GM19351 (cell line): ENCODE measurements around the gene PTK7.

Experiments
- ATAC-seq: cut with Tn5 transposase; IDR thresholded peaks from one replicate; pipeline ENCODE4 v1.9.1; 2021; ENCODE audit warnings: mild to moderate bottlenecking, moderate library complexity; ENCODE audit not compliant: unreplicated experiment

Gene PTK7

DNA sequence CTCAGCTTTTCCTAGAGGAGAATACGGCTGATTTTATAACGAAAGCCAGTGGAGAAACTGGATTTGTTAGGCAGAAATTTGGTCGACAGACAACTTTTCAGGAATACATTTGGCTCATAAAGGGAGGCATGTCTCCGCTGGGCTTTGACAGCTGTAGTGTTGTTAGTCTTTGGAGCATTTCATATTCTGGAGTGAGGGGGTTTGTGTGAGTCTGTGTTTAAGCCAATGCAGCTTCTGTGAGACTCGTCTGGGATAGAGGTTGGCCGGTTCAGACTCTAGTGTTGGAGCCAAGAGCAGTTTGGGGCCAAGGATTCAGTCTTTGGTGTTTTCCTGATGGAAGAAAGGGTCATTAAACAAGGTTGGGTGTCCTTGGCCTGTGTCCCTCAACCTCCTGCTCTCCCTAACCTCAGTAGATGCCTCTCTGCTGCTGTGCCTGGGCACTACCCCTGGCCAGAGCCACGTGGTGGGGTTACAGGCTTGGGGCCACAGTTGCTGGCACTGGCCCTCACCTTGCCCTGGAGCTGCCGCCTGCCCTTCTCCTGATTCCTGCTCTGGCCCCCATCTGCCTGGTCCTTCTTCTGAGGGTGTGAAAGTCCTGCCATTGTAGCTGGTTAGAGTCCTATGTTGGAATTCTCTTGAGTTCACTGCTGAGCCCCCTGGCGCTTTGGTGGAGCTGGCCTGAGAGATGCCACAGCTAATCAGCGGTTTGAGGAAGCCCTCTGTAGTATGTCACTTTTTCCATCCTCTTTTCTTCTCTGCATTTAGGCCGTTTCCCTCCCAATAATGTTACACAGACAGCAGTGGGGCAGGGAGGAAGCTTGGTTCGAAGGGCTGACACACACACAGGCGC lies 6.9 kb downstream of the PTK7 start:
- ATAC-seq = no peak

DNA sequence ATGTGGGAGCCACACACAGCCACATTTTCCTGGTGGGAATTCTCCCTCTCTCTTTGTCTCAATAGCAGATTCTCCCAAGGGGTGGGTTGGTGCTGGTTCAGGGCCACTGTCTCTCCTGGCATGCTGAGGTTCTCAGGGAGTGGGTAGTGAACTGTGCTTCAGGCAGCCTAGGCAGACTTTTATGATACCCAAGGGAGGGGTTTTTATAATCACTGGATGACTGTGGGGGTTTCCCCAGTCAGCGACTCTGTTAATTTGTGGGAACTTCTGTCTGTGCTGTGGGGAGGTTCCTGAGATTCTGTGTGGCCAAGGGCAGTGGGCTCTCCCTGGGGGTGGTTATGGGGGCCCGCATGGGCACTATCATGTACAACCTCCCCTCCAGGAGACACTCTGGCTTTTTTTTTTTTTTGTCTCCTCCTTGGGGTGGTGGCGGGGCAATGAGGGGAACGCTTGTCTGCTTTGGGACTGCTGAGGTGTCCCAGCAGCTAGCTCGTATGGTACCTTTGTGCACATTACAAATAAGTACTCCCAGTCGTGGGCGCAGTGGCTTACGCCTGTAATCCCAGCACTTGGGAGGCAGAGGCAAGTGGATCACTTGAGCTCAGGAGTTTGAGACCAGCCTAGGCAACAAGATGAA lies 10.0 kb downstream of the PTK7 start:
- no peak for ATAC-seq

DNA sequence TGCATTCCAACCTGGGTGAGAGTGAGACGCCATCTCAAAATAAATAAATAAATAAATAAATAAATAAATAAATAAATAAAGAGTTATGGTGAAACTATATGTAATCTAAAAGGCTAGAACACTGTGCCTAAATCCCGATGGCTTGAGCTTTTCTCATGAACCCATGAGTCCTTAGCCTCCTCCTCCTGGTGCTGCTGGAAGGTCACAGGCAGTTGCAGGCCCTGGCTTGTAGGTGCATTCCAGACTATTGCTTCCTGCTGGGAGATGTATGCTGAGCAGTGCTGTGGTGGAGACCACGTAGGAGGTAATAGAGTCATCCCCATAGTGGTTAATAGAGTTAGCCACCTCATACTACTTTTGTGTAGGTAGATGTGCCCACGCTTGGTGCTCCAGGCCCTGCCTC lies 12.5 kb downstream of the PTK7 start:
- ATAC-seq = no peak

DNA sequence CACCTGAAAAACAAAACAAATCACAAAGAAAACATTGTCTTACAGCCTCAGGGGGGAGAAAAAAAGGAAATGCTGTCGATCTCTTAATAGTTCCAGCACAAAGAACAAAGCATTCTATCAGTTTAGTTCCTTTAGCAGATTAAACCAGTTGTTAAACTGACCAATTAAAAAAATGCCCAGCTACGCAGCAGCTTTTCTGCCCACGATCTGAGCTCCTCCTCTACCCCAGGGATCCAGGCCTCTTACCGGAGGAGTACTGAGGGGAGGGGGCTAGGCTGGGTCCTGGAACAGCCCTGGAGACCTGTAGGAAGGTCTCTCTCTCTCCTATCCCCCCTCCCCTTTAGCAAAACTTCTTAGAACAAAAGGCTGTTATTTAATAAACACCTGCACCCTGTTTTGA lies 13.4 kb downstream of the PTK7 start:
- no peak for ATAC-seq

DNA sequence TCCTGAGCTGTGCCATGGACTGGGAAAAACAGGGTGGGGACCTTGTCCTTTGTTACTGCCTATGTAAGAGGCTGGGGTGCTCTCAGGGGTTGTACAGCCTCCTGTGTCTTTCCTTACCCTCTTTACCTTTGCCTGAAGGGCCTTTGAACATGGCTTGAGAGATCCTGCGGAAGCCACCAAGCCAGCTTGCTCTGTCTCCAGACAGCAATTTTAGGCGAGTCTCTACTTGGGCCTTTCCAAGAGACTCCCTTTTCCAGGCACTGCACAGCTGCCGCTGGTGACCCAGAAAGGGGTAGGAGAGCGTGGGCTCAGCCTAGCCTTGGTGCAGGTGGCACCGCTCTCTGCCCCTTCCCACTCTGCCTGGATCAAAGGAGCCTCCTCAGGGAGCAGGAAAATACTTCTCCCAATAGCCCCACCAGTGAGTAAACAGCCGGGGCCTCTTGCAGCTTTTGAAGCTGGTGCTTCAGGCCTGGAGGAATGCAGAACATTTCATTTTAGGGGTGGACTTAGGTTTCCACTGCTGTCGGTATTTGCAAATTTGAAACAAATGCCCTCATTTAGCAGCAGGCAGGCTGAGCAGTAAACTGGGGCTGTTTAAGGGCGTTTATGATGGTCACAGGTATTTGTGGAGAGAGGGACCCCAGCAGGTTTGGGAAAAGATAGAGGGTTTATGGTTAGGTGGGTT lies 13.9 kb downstream of the PTK7 start:
- no peak for ATAC-seq

DNA sequence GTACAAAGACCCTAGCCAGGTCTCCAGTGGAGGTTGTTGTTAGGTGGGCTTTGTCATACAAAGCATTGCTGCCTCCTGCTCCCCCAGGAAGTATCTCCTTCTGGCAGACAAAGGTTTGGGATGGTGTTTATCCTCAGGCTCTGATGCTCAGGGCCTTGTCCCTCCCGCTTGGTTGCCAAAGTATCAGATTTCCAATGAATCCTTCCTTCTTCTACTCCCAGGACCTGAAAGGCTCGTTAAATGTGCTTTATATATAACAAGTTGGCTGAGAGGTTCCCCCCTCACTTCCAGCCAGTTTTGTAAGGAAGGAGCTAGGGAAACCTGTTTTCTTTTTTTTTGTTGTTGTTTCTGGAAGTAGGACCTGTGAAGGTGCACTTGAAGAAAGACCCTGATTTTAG lies 14.4 kb downstream of the PTK7 start:
- ATAC-seq = no peak

DNA sequence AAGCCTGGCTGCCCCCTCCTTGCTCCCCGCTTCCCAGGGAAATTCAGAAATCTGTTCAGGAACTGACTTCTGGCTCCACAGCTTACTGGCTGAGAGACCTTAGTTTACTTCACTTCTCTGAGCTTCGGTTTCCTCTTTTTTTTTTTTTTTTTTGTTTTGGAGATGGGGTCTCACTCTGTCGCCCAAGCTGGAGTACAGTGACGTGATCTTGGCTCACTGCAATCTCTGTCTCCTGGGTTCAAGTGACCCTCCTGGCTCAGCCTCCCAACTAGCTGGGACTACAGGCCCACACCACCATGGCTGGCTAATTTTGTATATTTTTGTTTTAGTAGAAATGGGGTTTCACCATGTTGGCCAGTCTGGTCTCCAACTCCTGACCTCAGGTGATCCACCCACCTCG lies 14.9 kb downstream of the PTK7 start:
- no peak for ATAC-seq

DNA sequence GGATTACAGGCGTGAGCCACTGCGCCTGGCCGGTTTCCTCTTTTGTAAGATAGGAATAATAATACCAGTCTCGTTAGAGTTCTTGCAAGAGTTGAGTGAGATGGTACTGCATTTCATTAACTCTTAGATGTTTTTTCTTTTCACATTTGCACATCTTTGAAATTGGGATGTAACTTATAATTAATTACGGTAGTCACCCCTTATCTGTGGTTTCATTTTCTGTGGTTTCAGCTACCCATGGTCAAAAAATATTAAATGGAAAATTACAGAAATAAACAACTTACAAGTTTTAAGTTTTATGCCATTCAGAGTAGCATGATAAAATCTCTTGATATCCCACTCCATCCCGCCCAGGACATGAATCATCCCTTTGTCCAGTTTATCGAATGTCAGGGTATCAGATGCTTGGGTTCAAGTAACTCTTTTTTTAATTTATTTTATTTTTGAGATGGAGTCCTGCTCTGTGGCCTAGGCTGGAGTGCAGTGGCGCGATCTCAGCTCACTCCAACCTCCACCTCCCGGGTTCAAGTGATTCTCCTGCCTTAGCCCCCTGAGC lies 15.4 kb downstream of the PTK7 start:
- ATAC-seq = no peak

DNA sequence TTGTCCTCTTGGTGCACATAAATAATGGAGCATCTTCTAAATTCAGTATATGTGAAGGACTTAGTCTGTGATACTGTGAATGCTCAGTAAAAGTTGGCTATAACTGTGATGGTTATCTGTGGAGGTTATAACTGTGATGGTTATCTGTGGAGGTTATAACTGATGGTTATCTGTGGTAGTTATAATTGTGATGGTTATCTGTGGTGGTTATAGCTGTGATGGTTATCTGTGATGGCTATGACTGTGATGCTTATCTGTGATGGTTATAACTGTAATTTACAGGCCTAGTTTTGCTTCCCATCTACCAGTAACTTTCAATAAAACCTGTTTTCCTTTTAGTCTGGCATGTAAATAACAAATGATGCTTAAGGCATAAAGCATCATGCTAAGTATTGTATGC lies 16.5 kb downstream of the PTK7 start:
- no peak for ATAC-seq

DNA sequence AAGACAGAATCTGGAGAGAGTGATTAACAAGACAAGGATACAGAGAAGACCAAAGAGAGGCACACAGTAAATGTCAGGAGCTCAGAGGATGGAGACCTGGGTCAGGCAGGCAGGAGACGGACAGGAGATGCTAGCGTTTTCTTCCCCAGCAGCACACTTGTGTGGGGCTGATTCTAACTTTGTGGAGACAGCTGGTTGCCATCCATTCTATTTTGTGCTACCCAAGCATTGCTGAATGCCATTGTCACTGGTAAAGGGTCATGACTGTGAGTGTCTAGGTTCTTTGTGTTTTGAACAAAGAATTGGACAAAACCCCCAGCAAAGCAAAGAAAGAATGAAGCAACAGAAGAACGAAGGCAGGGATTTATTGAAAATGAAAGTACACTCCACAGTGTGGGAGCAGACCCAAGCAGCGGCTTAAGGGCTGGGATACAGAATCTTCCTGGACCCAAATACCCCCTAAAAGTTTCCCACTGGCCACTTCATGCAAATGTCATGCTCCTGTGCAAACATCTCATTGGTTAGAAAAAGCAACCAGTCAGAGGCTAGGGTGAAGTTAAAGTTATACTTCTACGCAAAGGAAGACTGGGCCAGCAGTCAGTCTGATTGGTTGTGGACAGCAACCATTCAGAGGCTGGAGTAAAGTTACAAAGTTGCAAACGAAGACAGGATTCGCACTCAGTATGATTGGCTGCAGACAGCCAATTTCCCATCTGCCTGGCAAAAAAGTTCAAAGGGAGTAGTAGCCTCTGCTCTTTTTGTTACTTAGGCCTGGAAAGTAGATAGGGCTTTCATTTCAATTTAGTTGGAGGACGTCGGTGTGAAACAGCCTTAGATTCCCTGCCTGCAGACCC lies 17.5 kb downstream of the PTK7 start:
- ATAC-seq = no peak

DNA sequence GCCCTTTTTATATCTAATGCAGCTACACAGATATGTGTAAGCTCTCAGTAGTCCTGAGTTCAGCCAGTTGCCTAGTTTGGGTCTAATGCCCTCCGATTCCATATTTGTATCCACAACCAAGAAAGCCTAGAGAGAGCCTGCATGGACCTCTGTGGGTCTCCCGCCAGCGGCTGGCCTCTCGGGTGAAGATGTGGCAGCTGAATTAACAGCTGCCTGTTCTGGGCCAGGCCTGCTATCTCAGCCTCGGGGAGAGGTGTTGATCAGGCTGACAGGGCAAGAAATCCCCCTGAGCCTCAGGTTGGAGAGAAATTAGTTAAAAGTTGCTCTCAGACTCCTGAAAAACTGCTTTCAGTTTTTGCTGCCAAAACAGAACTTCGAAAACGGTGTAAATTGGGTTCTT lies 19.8 kb downstream of the PTK7 start:
- ATAC-seq = no peak

DNA sequence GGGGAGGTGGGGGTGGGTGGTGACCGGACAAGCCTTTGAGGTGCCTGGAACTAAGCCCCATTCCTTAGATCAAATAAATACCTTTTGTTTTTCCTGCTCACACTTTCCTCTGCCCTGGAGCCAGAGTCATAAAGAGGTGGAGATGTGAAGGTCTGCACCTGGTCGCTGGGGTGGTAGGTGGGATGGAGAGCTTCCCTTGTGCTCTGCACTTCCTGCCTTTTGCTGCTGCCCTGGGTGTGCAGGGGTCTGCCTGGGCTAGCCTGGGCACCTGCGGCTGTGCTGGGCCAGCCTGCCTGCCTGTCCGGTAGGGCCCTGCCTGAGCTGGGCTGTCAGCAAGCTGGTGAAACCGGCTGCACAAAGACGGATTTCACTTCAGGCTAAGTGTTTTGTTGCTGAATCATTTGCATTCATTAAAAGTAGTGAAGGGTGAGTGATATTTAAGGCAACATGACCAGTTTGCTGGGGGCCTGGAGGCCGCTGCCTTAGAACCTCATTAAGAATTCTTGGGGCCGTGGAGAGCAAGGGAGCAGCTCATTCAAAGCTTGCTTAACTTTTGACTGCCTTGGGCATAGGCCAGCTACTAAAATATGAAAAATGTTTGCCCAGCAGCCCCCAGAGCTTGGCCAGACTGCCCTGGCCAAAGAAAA lies 20.5 kb downstream of the PTK7 start:
- no peak for ATAC-seq

DNA sequence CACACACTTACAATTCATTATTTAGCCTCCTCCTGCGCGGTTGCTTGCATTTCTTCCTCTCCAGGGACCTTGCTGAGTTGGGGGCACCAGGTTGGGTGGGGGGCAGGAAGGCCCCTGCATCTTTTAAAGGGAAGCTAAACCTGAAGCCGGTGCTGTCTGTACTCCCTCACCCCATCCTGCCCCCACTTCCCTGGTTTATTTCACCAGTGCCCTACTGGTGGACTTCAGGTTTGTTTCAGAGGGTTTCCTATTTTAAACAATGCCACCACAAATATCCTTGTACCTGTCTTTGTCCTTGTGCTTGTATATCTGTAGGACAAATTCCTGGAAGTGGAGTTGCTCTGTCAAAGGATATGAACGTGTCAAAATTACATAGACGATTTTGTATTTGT lies 21.0 kb downstream of the PTK7 start:
- no peak for ATAC-seq

DNA sequence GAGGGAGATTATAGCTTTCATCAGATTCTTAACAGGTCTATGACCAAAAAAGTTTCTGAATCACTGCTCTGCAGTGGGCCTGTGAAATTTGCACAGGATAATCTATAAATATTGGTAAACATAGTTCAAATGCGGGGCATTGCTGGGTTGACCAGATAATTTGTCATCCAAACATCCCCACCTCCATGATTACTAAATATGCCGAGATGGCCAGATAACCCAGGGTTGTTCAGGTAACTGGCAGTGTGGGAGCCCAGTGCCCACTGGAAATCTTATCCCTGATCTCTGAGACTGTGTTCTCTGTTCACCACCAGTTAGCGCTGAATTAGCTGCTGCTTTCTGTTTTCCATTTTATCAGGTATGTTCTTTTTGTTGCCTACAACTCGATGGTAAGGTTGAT lies 21.4 kb downstream of the PTK7 start:
- ATAC-seq = no peak

DNA sequence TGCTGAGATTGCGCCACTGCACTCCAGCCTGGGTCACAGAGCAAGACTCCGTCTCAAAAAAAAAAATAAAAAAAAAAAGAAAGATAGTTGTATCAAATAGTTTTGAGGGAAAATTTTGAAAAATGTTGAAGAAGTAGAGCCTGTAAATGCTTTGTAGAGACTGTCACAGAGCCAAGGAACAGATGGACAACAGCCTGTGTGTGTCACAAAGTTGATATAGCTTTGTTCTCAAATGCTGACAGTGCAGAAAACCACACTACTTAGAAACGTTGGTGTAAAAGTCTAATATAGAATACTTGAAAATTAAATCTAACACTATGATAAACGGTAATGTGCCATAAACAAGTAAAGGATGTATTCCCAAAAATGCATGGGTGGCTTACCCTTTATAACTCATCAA lies 25.4 kb downstream of the PTK7 start:
- ATAC-seq = no peak

DNA sequence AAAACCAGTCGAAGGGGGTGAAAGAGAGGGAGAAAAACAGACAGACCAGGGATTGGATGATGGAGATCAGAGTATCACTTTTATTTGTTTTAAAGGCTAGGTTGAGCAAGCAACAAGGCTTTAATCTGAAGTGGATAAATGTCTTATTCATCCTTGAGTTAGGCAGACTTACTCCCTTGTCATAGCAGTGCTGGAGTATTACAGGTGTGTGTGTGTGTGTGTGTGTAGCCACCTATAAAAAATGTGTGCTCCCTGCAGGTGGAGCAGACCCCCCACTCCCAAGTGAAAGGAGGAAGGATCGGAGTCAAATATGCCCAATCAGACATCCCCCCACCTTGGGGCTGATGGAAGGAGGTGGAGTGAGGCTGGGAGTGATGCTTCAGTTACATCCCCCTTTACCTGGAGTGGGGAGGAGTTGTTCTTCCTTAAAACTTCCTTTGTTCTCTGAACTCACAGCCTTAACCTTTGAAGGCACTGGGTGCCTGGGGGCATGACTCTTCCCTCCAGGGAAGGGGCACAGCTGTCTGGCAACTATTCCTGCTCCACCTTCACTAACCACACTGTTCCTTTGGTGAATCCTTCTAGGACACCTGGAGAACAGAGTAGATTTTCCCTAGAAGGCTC lies 27.3 kb downstream of the PTK7 start:
- ATAC-seq = no peak

DNA sequence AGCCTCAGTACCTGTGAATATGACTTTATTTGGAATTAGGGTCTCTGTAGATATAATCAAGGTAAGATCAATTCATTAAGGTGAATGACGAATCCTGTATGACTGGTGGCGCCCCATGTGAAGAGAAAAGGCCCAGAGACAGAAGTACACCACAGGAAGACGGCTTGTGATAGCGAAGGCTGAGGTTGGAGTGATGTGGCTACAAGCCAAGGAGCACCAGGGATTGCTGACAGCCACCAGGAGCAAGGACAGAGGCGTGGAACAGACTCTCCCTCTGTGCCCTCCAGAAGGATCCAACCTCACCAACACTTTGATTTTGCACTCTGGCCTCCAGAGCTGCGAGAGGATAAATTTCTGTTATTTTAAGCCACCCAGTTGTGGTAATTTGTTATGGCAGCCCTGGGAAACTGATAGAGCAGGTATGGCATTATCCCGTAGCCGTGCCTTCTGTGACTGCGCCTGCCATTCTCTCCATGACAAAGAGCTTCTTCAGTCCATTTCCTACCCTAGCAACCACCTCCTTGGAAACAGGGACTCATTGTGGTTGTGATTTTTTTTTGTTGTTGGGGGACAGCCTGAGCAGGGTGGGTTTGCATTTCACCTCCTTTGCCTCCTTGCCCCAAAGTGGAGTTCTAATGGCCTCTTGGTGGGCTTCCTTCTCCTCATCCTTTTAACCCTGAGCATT lies 29.6 kb downstream of the PTK7 start:
- ATAC-seq = no peak

DNA sequence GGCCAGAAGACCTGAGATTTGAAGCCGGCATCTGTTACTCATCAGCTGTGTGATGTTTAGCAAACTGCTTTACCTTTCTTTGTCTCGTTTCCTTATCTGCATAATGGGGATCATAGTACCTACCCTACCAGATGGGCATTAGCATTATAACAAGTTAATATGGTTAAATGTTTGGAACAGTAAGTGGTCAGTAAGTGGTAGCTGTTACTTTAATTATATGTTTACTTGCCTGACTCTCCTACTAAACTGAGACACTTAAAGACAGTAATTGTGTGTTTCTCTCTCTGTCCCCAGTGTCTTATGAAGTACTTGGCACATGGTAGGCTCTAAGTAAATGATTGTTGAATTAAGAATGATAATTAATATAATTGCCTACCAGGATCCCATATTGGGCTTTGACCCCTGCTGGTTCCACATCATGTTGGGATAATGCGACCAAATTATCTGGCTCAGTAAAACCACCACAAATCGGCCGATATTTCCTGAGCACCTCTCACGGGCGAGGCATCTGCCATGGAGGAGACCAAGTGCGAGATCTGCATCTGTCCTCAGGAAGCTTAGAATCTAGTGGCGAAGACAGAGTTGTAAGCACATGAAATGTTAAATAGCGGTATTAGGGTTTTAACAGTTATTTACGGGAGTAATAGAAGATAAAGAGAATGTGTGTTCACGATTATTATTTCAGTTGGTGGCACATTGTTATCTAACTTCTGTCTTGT lies 31.4 kb downstream of the PTK7 start:
- ATAC-seq = no peak
